GM18526 (cell line): ENCODE measurements around the gene TRNAU1AP.

Experiments
- POLR2A ChIP-seq: IDR thresholded peaks from 3 replicates; pipeline ENCODE4 v1.6.1; 2011; ENCODE audit not compliant: insufficient read length; ENCODE audit errors: extremely low read depth

The TRNAU1AP gene

GRCh38 chr1:28552758-28553663 is at the start of gene TRNAU1AP:
Gene TRNAU1AP (plus strand): TSS chr1:28553085. CDS start chr1:28553111, 26 bp downstream.
- peak; percentile 82 for TF ChIP-seq POLR2A

GRCh38 chr1:28503117-28503516 is 49.8 kb upstream of the TRNAU1AP start:
- no peak for TF ChIP-seq POLR2A

GRCh38 chr1:28505406-28506187 is 47.3 kb upstream of the TRNAU1AP start, which contains the start of gene RCC1:
Gene RCC1 (plus strand): TSS chr1:28506043. CDS start chr1:28529867, 23,824 bp downstream.
- TF ChIP-seq POLR2A, result peak; percentile 99

GRCh38 chr1:28506907-28507246 is 46.0 kb upstream of the TRNAU1AP start:
- TF ChIP-seq POLR2A, result no peak

GRCh38 chr1:28507247-28507645 is 45.6 kb upstream of the TRNAU1AP start:
- peak; percentile 16 for TF ChIP-seq POLR2A

GRCh38 chr1:28507646-28508434 is 45.0 kb upstream of the TRNAU1AP start:
- peak; percentile 3 for TF ChIP-seq POLR2A

GRCh38 chr1:28508435-28508754 is 44.5 kb upstream of the TRNAU1AP start:
- peak; percentile 65 for TF ChIP-seq POLR2A

GRCh38 chr1:28509705-28510272 is 43.1 kb upstream of the TRNAU1AP start:
- TF ChIP-seq POLR2A, result peak; percentile 38

- peak; percentile 38 for TF ChIP-seq POLR2A
Observed at GRCh38 chr1:28510273-28510969, 42.5 kb upstream of the TRNAU1AP start.

GRCh38 chr1:28510970-28511440 is 41.9 kb upstream of the TRNAU1AP start:
- TF ChIP-seq POLR2A, result peak; percentile 46

- peak; percentile 39 for TF ChIP-seq POLR2A
Observed at GRCh38 chr1:28512058-28512611, 40.8 kb upstream of the TRNAU1AP start.

GRCh38 chr1:28516518-28516956 is 36.3 kb upstream of the TRNAU1AP start:
- TF ChIP-seq POLR2A, result no peak

GRCh38 chr1:28517649-28517999 is 35.3 kb upstream of the TRNAU1AP start:
- no peak for TF ChIP-seq POLR2A
